Measurements from ENCODE around the gene VPS9D1.

- no peak for TF ChIP-seq TAF1 (IDR thresholded peaks at IDR 0.05; ENCODE audit: low read depth)
- TF ChIP-seq EGR1 (IDR thresholded peaks at IDR 0.05) = no peak
- no peak for TF ChIP-seq TCF12 (IDR thresholded peaks at IDR 0.05; ENCODE audit: low read depth)
- TF ChIP-seq, protein P1, sequence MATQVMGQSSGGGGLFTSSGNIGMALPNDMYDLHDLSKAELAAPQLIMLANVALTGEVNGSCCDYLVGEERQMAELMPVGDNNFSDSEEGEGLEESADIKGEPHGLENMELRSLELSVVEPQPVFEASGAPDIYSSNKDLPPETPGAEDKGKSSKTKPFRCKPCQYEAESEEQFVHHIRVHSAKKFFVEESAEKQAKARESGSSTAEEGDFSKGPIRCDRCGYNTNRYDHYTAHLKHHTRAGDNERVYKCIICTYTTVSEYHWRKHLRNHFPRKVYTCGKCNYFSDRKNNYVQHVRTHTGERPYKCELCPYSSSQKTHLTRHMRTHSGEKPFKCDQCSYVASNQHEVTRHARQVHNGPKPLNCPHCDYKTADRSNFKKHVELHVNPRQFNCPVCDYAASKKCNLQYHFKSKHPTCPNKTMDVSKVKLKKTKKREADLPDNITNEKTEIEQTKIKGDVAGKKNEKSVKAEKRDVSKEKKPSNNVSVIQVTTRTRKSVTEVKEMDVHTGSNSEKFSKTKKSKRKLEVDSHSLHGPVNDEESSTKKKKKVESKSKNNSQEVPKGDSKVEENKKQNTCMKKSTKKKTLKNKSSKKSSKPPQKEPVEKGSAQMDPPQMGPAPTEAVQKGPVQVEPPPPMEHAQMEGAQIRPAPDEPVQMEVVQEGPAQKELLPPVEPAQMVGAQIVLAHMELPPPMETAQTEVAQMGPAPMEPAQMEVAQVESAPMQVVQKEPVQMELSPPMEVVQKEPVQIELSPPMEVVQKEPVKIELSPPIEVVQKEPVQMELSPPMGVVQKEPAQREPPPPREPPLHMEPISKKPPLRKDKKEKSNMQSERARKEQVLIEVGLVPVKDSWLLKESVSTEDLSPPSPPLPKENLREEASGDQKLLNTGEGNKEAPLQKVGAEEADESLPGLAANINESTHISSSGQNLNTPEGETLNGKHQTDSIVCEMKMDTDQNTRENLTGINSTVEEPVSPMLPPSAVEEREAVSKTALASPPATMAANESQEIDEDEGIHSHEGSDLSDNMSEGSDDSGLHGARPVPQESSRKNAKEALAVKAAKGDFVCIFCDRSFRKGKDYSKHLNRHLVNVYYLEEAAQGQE (IDR thresholded peaks at IDR 0.05; ENCODE audit: low read depth) = no peak
- TF ChIP-seq EP300 (IDR thresholded peaks at IDR 0.05; ENCODE audit: borderline replicate concordance) = no peak
- no peak for TF ChIP-seq RAD21 (IDR thresholded peaks at IDR 0.05; ENCODE audit: low read depth)
- no peak for TF ChIP-seq FOXM1 (IDR thresholded peaks at IDR 0.05; ENCODE audit: borderline replicate concordance, low read depth)
- TF ChIP-seq TEAD4 (IDR thresholded peaks at IDR 0.05) = no peak
- TF ChIP-seq, protein P2, sequence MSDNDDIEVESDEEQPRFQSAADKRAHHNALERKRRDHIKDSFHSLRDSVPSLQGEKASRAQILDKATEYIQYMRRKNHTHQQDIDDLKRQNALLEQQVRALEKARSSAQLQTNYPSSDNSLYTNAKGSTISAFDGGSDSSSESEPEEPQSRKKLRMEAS (IDR thresholded peaks at IDR 0.05) = no peak
- no peak for TF ChIP-seq YY1 (IDR thresholded peaks at IDR 0.05; ENCODE audit: low read depth)
- TF ChIP-seq CEBPB (IDR thresholded peaks at IDR 0.05) = no peak
Measured at GRCh38 chr16:89697616-89698331, 22.9 kb downstream of the VPS9D1 start.

Data from Ishikawa (cell line).